CD4-positive, alpha-beta memory T cell (primary cell): Measurements from ENCODE around the gene NEGR1. TPM values are rescaled to one million over a fixed set of nuclear protein-coding genes. Genes with fewer than 3 reads are reported as not detected.

Experiments used
- CTCF ChIA-PET: fragments of 350-600 bp; sonication (Branson Sonifier 250); formaldehyde crosslinking; loops from one replicate; lab custom pipeline; 2021; ENCODE audit warnings: inconsistent platforms; ENCODE audit not compliant: partially characterized antibody; lab: Charles Lee
- POLR2A ChIA-PET: fragments of 350-600 bp; sonication (Branson Sonifier 250); formaldehyde crosslinking; loops from one replicate; lab custom pipeline; 2021; ENCODE audit not compliant: partially characterized antibody; lab: Charles Lee
- DNase-seq, 5 donors: peaks; one replicate each; pipeline versions ENCODE4 v3.0.0 to v3.0.0-alpha.2; 2020 to 2022; ENCODE audit warnings: mixed read lengths in 1 of 5
- H3K27ac ChIP-seq: one replicate; pipeline ENCODE4 v1.7.0; 2013; ENCODE audit warnings: low read depth, low read length
- H3K27me3 ChIP-seq: 2 replicates; pipeline ENCODE4 v1.7.0; 2013; ENCODE audit warnings: mild to moderate bottlenecking, low read length, moderate library complexity; ENCODE audit not compliant: insufficient read depth
- H3K36me3 ChIP-seq: 2 replicates; pipeline ENCODE4 v1.7.0; 2013; ENCODE audit warnings: mild to moderate bottlenecking, low read length, moderate library complexity; ENCODE audit not compliant: insufficient read depth
- H3K4me1 ChIP-seq: 2 replicates; pipeline ENCODE4 v1.7.0; 2013; ENCODE audit warnings: mild to moderate bottlenecking, low read length, moderate library complexity; ENCODE audit not compliant: insufficient read depth
- H3K4me3 ChIP-seq, 2 donors: one replicate each; pipeline ENCODE4 v1.7.0; 2013; ENCODE audit warnings: low read length in 2 of 2, mild to moderate bottlenecking in 1 of 2
- H3K9me3 ChIP-seq, 2 donors: one replicate each; pipeline ENCODE4 v1.7.0; 2013; ENCODE audit warnings: low read length in 2 of 2, control low read depth in 1 of 2; ENCODE audit not compliant: control insufficient read depth in 1 of 2
- H3K27ac Mint-ChIP-seq, 7 donors: one replicate each; pipeline ENCODE4 v1.8.0; 2020 to 2021; ENCODE audit warnings: mixed read lengths in 7 of 7, mild to moderate bottlenecking in 6 of 7, inconsistent platforms in 3 of 7, moderate library complexity in 3 of 7
- H3K27me3 Mint-ChIP-seq, 2 donors: one replicate each; pipeline ENCODE4 v1.8.0; 2020 to 2021; ENCODE audit warnings: mixed read lengths in 2 of 2
- H3K36me3 Mint-ChIP-seq, 2 donors: one replicate each; pipeline ENCODE4 v1.8.0; 2020 to 2021; ENCODE audit warnings: mixed read lengths in 2 of 2, inconsistent platforms in 1 of 2, mild to moderate bottlenecking in 1 of 2
- H3K4me1 Mint-ChIP-seq, 4 donors: one replicate each; pipeline ENCODE4 v1.8.0; 2020 to 2021; ENCODE audit warnings: mixed read lengths in 4 of 4, mild to moderate bottlenecking in 1 of 4
- H3K4me3 Mint-ChIP-seq, 8 donors: one replicate each; pipeline ENCODE4 v1.8.0; 2020 to 2021; ENCODE audit warnings: mixed read lengths in 8 of 8, mild to moderate bottlenecking in 7 of 8, moderate library complexity in 6 of 8, inconsistent platforms in 3 of 8
- H3K9me3 Mint-ChIP-seq, 8 donors: one replicate each; pipeline ENCODE4 v1.8.0; 2020 to 2021; ENCODE audit warnings: mixed read lengths in 8 of 8, mild to moderate bottlenecking in 5 of 8, inconsistent platforms in 3 of 8, moderate library complexity in 1 of 8
- intact Hi-C: fragments of 100-400 bp; cut with micrococcal nuclease; formaldehyde crosslinking; loops from one replicate; pipeline ENCODE4 v1.15.1; 2023
- polyA plus RNA-seq, 2 donors: library from polyadenylated mRNA; unstranded; fragments of 300-500 nt; fragmentation: Illumina TruSeq; gene quantifications; one replicate each; pipeline ENCODE4 v1.2.3, GENCODE V29; 2021
- total RNA-seq, 2 experiments: library from RNA; stranded (reverse); gene quantifications; one replicate each; pipeline ENCODE4 v1.2.3, GENCODE V29; 2021

Gene NEGR1
- total and polyA plus RNA-seq, 4 experiments from 2014 or later, result not detected

DNA sequence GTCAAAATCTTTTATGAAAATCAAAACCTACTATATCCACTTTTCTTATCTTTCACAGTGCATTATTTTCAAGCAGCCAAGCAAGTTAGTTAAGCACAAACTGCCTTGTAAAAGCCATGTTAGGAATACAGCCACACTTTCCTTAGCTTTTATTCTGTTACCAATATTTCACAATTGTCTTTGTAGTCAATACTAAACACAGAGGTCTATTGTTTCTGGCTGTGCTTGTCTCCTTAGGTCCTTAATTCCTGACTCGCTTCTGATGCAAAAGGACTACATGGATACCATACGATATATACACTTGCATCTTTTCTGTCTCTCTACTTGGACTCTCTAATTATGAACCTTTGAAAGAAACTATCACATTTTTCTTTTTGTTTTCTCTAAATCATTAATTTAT, 331.8 kb downstream of the NEGR1 start:
- no peaks in the 10 kb centered on the region for H3K36me3 Mint-ChIP-seq
- Histone ChIP-seq H3K27me3 (no peaks in the 10 kb centered on the region), H3K4me1 (no peaks in the 10 kb centered on the region), H3K9me3 (no peaks in the 10 kb centered on the region), H3K27ac (no peak overlapping the region), H3K4me3 (no peak overlapping the region), H3K36me3 (no peaks in the 10 kb centered on the region)
- peaks cover 0 to 4% (median under 1%) of the 10 kb centered on the region in 8 donors for H3K9me3 Mint-ChIP-seq
- H3K27me3 Mint-ChIP-seq, result no peaks in the 10 kb centered on the region
- intact Hi-C loops, result no loop called here
- no peak overlapping the region for H3K27ac Mint-ChIP-seq
- ChIA-PET CTCF (no interaction called here), POLR2A (no interaction called here)
- no peaks in the 10 kb centered on the region for H3K4me1 Mint-ChIP-seq
- no peak overlapping the region for H3K4me3 Mint-ChIP-seq
- no peak for DNase-seq

DNA sequence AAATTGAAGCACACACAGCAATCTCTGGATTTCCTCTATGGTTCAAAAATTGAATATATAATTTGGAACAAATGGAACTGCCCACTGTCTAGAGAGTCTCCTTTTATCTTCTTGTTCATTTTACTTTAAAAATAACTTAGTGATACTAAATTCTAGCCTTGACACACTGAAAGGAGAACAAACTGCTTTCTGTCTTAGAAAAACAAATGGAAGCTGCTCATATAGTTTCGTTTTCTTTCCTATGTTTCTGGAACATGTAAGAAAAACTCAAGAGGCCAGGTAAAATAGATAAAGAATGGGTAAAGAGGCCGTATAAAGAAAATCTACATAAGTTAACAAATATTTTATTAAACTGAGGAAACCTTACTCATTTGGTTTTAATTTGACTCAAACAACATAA, 332.7 kb downstream of the NEGR1 start:
- no peak overlapping the region for H3K27ac ChIP-seq
- no peak overlapping the region for H3K4me3 Mint-ChIP-seq
- H3K9me3 ChIP-seq, result no peaks in the 10 kb centered on the region
- no peak overlapping the region for H3K4me3 ChIP-seq
- DNase-seq, result no peak
- H3K27me3 Mint-ChIP-seq, result no peaks in the 10 kb centered on the region
- H3K36me3 ChIP-seq, result no peaks in the 10 kb centered on the region
- no peaks in the 10 kb centered on the region for H3K4me1 Mint-ChIP-seq
- H3K27me3 ChIP-seq, result no peaks in the 10 kb centered on the region
- POLR2A ChIA-PET, result no interaction called here
- intact Hi-C loops, result no loop called here
- H3K36me3 Mint-ChIP-seq, result no peaks in the 10 kb centered on the region
- peaks cover 0 to 4% (median under 1%) of the 10 kb centered on the region in 8 donors for H3K9me3 Mint-ChIP-seq
- no peaks in the 10 kb centered on the region for H3K4me1 ChIP-seq
- H3K27ac Mint-ChIP-seq, result no peak overlapping the region
- CTCF ChIA-PET, result no interaction called here

DNA sequence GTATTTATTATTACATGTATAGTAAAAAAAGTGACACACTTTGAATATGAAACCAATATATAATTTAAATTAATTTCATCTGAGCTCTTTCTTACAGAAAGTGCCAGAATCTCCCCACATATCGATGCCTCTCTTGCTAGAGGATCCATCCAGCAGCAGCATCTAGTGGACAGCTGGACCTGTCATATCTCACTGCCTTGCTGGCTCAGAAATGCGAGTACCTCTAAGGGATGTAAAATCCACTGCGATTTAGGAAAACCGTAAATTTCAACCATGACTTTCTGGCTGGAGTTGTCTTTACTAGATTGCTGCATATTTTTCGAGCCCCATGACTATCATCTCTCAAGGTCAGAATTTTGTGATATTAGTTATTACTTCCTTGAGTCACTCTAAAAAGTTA, 333.8 kb downstream of the NEGR1 start:
- intact Hi-C loops, result no loop called here
- Mint-ChIP-seq H3K27me3 (no peaks in the 10 kb centered on the region), H3K9me3 (peaks cover 0 to 4% (median under 1%) of the 10 kb centered on the region in 8 donors), H3K4me3 (no peak overlapping the region), H3K4me1 (no peaks in the 10 kb centered on the region), H3K27ac (no peak overlapping the region), H3K36me3 (no peaks in the 10 kb centered on the region)
- POLR2A ChIA-PET, result no interaction called here
- DNase-seq, result no peak
- Histone ChIP-seq H3K4me3 (no peak overlapping the region), H3K4me1 (no peaks in the 10 kb centered on the region), H3K27me3 (no peaks in the 10 kb centered on the region), H3K36me3 (no peaks in the 10 kb centered on the region), H3K27ac (no peak overlapping the region), H3K9me3 (no peaks in the 10 kb centered on the region)
- CTCF ChIA-PET, result no interaction called here

DNA sequence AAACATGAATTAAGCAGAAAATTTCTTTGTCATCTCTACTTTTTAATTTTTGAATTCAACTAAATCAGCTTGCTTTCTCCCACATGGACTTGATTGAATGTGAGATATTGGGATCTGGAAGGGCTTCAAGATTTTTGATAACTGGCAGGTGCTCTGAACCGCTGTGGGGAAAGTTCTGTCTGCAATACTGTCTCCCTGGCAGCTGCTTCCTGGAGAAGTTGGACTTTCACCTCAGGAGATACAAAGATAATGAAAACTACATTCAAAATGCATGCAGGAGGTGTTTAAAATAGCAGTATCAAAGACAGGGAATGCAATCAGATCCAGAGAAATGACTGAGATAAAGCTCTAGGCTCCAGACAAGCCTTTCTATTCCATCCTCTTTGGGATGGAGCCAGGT, 338.3 kb downstream of the NEGR1 start:
- Histone ChIP-seq H3K27me3 (no peaks in the 10 kb centered on the region), H3K4me3 (no peak overlapping the region), H3K9me3 (no peaks in the 10 kb centered on the region), H3K4me1 (no peaks in the 10 kb centered on the region), H3K27ac (no peak overlapping the region), H3K36me3 (no peaks in the 10 kb centered on the region)
- ChIA-PET POLR2A (no interaction called here), CTCF (no interaction called here)
- DNase-seq, result no peak
- H3K36me3 Mint-ChIP-seq, result no peaks in the 10 kb centered on the region
- H3K27me3 Mint-ChIP-seq, result no peaks in the 10 kb centered on the region
- intact Hi-C loops, result no loop called here
- no peaks in the 10 kb centered on the region for H3K4me1 Mint-ChIP-seq
- peaks cover 0 to 4% (median 0%) of the 10 kb centered on the region in 8 donors for H3K9me3 Mint-ChIP-seq
- no peak overlapping the region for H3K4me3 Mint-ChIP-seq
- H3K27ac Mint-ChIP-seq, result no peak overlapping the region

DNA sequence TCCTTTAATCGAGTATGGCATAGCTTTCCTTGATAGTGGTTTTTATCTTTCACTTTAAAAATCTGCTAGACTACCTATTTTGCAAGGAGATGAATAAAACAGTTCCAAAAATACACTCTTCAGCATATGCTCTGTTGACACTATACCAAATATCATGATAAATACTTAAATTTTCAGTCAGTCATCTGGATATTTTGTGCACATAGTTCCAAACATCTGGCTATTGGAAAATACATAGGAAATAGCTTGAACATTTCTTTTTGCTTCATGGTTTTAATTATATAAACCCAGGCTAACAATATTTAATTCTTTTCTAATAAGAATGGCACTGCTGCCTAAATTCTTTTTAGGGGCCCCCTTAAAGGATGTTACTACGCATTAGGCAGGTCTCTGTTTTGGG, 342.1 kb downstream of the NEGR1 start:
- ChIA-PET CTCF (no interaction called here), POLR2A (no interaction called here)
- H3K36me3 Mint-ChIP-seq, result no peaks in the 10 kb centered on the region
- peaks cover 0 to 8% (median 3%) of the 10 kb centered on the region in 8 donors for H3K9me3 Mint-ChIP-seq
- DNase-seq, result no peak
- intact Hi-C loops, result no loop called here
- no peak overlapping the region for H3K4me3 ChIP-seq
- no peak overlapping the region for H3K27ac ChIP-seq
- no peaks in the 10 kb centered on the region for H3K36me3 ChIP-seq
- H3K27me3 ChIP-seq, result no peaks in the 10 kb centered on the region
- no peaks in the 10 kb centered on the region for H3K4me1 Mint-ChIP-seq
- H3K4me3 Mint-ChIP-seq, result no peak overlapping the region
- H3K4me1 ChIP-seq, result no peaks in the 10 kb centered on the region
- no peaks in the 10 kb centered on the region for H3K27me3 Mint-ChIP-seq
- no peak overlapping the region for H3K27ac Mint-ChIP-seq
- no peaks in the 10 kb centered on the region for H3K9me3 ChIP-seq

DNA sequence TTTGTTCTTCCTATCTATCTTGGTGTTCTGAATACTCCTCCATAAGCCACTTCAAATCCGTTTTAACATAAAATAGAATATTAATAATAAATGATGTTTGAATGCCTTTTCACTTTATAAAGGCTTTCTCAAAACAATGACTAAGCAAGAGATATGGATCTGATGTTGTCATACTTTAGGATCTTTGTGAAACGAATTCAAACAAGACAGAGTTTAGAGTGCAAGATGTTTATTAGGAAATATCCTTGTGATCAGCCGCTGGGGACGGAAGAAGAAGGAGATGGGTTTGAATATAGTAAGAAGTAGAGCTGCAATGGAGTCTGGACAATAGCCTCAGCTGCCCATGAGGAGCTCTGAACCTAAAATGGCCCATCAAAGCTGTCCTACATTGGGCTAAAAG, 351.8 kb downstream of the NEGR1 start:
- no peaks in the 10 kb centered on the region for H3K4me1 ChIP-seq
- POLR2A ChIA-PET, result no interaction called here
- Mint-ChIP-seq H3K27ac (no peak overlapping the region), H3K4me3 (no peak overlapping the region), H3K4me1 (no peaks in the 10 kb centered on the region), H3K9me3 (peaks cover 0 to 4% (median 0%) of the 10 kb centered on the region in 8 donors), H3K36me3 (no peaks in the 10 kb centered on the region), H3K27me3 (no peaks in the 10 kb centered on the region)
- CTCF ChIA-PET, result no interaction called here
- no peak overlapping the region for H3K4me3 ChIP-seq
- H3K9me3 ChIP-seq, result no peaks in the 10 kb centered on the region
- no peak for DNase-seq
- no peaks in the 10 kb centered on the region for H3K27me3 ChIP-seq
- intact Hi-C loops, result no loop called here
- no peaks in the 10 kb centered on the region for H3K36me3 ChIP-seq
- H3K27ac ChIP-seq, result no peak overlapping the region

DNA sequence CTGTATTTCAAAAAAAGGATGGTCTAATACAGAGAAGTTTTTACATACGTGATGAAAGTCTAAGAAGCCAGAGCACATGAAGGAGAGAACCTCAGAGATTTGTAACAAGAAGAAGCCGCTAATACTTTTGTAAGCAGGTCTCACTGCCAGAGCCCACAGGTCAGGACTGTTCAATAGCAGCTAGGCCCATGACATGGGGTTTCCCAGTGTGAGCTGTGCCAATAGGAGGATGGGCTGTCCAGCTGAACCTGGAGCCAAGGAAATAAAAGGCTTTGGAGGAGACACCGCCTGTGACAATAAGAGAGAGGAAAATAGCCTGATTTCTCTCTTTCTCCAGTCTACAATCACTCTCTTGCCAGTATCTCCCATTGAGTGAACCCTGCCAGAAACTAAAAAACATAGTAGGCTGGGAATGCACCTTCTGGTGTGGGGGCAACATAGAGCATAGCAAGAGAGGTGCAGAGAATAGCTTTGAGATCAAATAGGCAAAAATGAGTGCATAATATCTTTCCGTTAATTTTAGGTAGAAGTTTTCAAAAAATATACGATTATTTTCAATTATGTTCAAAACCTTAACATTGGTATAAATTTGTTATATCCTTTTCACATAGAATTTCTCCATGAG, 360.3 kb downstream of the NEGR1 start:
- intact Hi-C loops, result no loop called here
- Mint-ChIP-seq H3K27ac (no peak overlapping the region), H3K4me3 (no peak overlapping the region), H3K4me1 (no peaks in the 10 kb centered on the region), H3K36me3 (no peaks in the 10 kb centered on the region), H3K27me3 (no peaks in the 10 kb centered on the region), H3K9me3 (peaks cover 2 to 11% (median 6%) of the 10 kb centered on the region in 8 donors)
- POLR2A ChIA-PET, result no interaction called here
- CTCF ChIA-PET, result no interaction called here
- H3K9me3 ChIP-seq, result no peaks in the 10 kb centered on the region
- no peak for DNase-seq
- no peak overlapping the region for H3K27ac ChIP-seq
- no peak overlapping the region for H3K4me3 ChIP-seq
- H3K27me3 ChIP-seq, result no peaks in the 10 kb centered on the region
- H3K36me3 ChIP-seq, result no peaks in the 10 kb centered on the region
- H3K4me1 ChIP-seq, result no peaks in the 10 kb centered on the region

DNA sequence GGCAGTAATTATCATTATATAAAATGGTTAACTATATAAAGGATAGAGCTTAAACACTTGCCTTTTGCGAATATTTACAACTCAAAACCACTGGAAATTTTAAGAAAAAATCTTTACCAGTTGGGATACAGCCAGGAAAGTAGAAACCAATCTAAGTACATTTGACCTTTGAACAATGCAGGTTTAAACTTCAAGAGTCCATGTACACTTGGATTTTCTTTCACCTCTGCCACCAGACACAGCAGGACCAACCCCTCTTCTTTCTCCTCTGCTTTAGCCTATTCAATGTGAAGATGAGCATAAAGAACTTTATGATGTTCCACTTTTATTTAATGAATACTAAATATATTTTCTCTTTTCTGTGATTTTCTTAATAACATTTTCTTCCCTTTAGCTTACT, 361.1 kb downstream of the NEGR1 start:
- CTCF ChIA-PET, result no interaction called here
- H3K9me3 Mint-ChIP-seq, result peaks cover 2 to 12% (median 8%) of the 10 kb centered on the region in 8 donors
- H3K27me3 Mint-ChIP-seq, result no peaks in the 10 kb centered on the region
- no peak overlapping the region for H3K4me3 Mint-ChIP-seq
- intact Hi-C loops, result no loop called here
- H3K36me3 Mint-ChIP-seq, result no peaks in the 10 kb centered on the region
- no peaks in the 10 kb centered on the region for H3K4me1 Mint-ChIP-seq
- H3K9me3 ChIP-seq, result no peaks in the 10 kb centered on the region
- H3K27me3 ChIP-seq, result no peaks in the 10 kb centered on the region
- no peak overlapping the region for H3K4me3 ChIP-seq
- H3K27ac Mint-ChIP-seq, result no peak overlapping the region
- no peak overlapping the region for H3K27ac ChIP-seq
- POLR2A ChIA-PET, result no interaction called here
- H3K4me1 ChIP-seq, result no peaks in the 10 kb centered on the region
- no peak for DNase-seq
- no peaks in the 10 kb centered on the region for H3K36me3 ChIP-seq
